HG03354 (cell line): Measurements from ENCODE around the gene GAB4.
"Not testable (repeated sequence)": the region's sequence is repeated elsewhere in the genome, so short reads cannot be mapped to it uniquely, and the experiment has no call there.

ENCODE experiments used
- ATAC-seq: cut with Tn5 transposase; IDR thresholded peaks from one replicate; pipeline ENCODE4 v1.9.1; 2021; ENCODE audit warnings: mild to moderate bottlenecking; ENCODE audit not compliant: unreplicated experiment, poor library complexity, severe bottlenecking

The GAB4 gene

GRCh38 chr22:17007852-17008731 is at the start of gene GAB4:
Gene GAB4 (minus strand): TSS chr22:17008222. CDS start chr22:17008114, 108 bp downstream.
- ATAC-seq: no peak

GRCh38 chr22:17056807-17057206 is 48.8 kb upstream of the GAB4 start:
- ATAC-seq: no peak

- no peak for ATAC-seq
Measured at GRCh38 chr22:17056058-17056457, 48.0 kb upstream of the GAB4 start.

GRCh38 chr22:17047656-17048055 is 39.6 kb upstream of the GAB4 start:
- ATAC-seq: no peak

- ATAC-seq: no peak
Measured at GRCh38 chr22:17046566-17047348, 38.7 kb upstream of the GAB4 start.

- ATAC-seq: no peak
Measured at GRCh38 chr22:17043521-17043920, 35.5 kb upstream of the GAB4 start.

- ATAC-seq: peak; percentile 70
Measured at GRCh38 chr22:17036842-17037711, 29.1 kb upstream of the GAB4 start.

- peak; percentile 11 for ATAC-seq
Measured at GRCh38 chr22:17035976-17036841, 28.2 kb upstream of the GAB4 start.

- ATAC-seq: no peak
Measured at GRCh38 chr22:17035246-17035645, 27.2 kb upstream of the GAB4 start.

GRCh38 chr22:17034532-17034931 is 26.5 kb upstream of the GAB4 start:
- ATAC-seq: not testable (repeated sequence)

- not testable (repeated sequence) for ATAC-seq
Measured at GRCh38 chr22:17032277-17032676, 24.3 kb upstream of the GAB4 start.

- ATAC-seq: not testable (repeated sequence)
Measured at GRCh38 chr22:17024380-17024779, 16.4 kb upstream of the GAB4 start.

GRCh38 chr22:17015552-17015951 is 7.5 kb upstream of the GAB4 start:
- not testable (repeated sequence) for ATAC-seq

- not testable (repeated sequence) for ATAC-seq
Measured at GRCh38 chr22:17014101-17014440, 6.0 kb upstream of the GAB4 start.

- ATAC-seq: no peak
Measured at GRCh38 chr22:17013396-17014100, 5.5 kb upstream of the GAB4 start.

GRCh38 chr22:17012267-17012666 is 4.2 kb upstream of the GAB4 start:
- ATAC-seq: no peak

- ATAC-seq: no peak
Measured at GRCh38 chr22:17009640-17010291, 1.7 kb upstream of the GAB4 start.

- ATAC-seq: no peak
Measured at GRCh38 chr22:17007257-17007656, 765 bp downstream of the GAB4 start.
